GM15510 (cell line): ENCODE data around the gene ASB6.

Experiments
- POLR2A ChIP-seq: IDR thresholded peaks from 3 replicates; pipeline ENCODE4 v1.6.1; 2011; ENCODE audit warnings: borderline replicate concordance; ENCODE audit not compliant: insufficient read length; ENCODE audit errors: extremely low read depth

The ASB6 gene

GRCh38 chr9:129595903-129596540 lies 45.9 kb downstream of the ASB6 start:
- TF ChIP-seq POLR2A = no peak

GRCh38 chr9:129595311-129595741 lies 46.6 kb downstream of the ASB6 start:
- no peak for TF ChIP-seq POLR2A

- TF ChIP-seq POLR2A = no peak
Observed at GRCh38 chr9:129594632-129595031, 47.3 kb downstream of the ASB6 start.

GRCh38 chr9:129591916-129592315 lies 50.0 kb downstream of the ASB6 start:
- TF ChIP-seq POLR2A = no peak

GRCh38 chr9:129590466-129590865 lies 51.5 kb downstream of the ASB6 start:
- TF ChIP-seq POLR2A = no peak

GRCh38 chr9:129587487-129588262 lies 54.3 kb downstream of the ASB6 start:
- no peak for TF ChIP-seq POLR2A

- TF ChIP-seq POLR2A = no peak
Observed at GRCh38 chr9:129586685-129587084, 55.3 kb downstream of the ASB6 start.

GRCh38 chr9:129586245-129586644 lies 55.7 kb downstream of the ASB6 start:
- TF ChIP-seq POLR2A = no peak

GRCh38 chr9:129585352-129585751 lies 56.6 kb downstream of the ASB6 start:
- no peak for TF ChIP-seq POLR2A
